Endothelial cell of umbilical vein (primary cell): Measurements from ENCODE around the gene HOXA11.
A peak's percentile ranks its signal among the peaks of the same experiment; 100 is the strongest.

Source experiments
- CTCF ChIP-seq, 2 donors: IDR thresholded peaks; 1 replicate in 1 of 2; 2 replicates in 1 of 2; pipeline ENCODE4 v1.5.1; 2011; ENCODE audit warnings: low read length in 2 of 2, mild to moderate bottlenecking in 2 of 2, moderate library complexity in 2 of 2, control low read depth in 1 of 2, inconsistent platforms in 1 of 2, low read depth in 1 of 2; ENCODE audit not compliant: insufficient read depth in 1 of 2; ENCODE audit errors: extremely low read depth in 1 of 2
- EZH2 ChIP-seq: IDR thresholded peaks from 2 replicates; pipeline ENCODE4 v1.6.1; 2012; ENCODE audit warnings: borderline replicate concordance, low read depth, mild to moderate bottlenecking, moderate library complexity, low read length, inconsistent platforms; ENCODE audit not compliant: severe bottlenecking
- JUN ChIP-seq: IDR thresholded peaks from 2 replicates; pipeline ENCODE4 v1.6.1; 2011; ENCODE audit warnings: borderline replicate concordance, low read depth; ENCODE audit not compliant: insufficient read length, insufficient read depth
- MAX ChIP-seq: IDR thresholded peaks from 2 replicates; pipeline ENCODE4 v1.6.1; 2011; ENCODE audit not compliant: insufficient read depth, insufficient read length
- POLR2AphosphoS5 ChIP-seq: IDR thresholded peaks from 2 replicates; pipeline ENCODE4 v1.6.1; 2012; ENCODE audit warnings: low read depth, mild to moderate bottlenecking, control low read depth, low read length, moderate library complexity; ENCODE audit not compliant: insufficient read depth

- no peak for TF ChIP-seq CTCF (IDR thresholded peaks at IDR 0.05; ENCODE audit: extremely low read depth in 1 of 2, insufficient read depth in 1 of 2, low read depth in 1 of 2, low read length in 2 of 2)
- TF ChIP-seq MAX, result no peak
- TF ChIP-seq POLR2AphosphoS5, result no peak
- peak; percentile 75 for TF ChIP-seq EZH2
- no peak for TF ChIP-seq JUN
Observed at GRCh38 chr7:27220440-27220955, 35.5 kb upstream of the HOXA11 start.
